Measurements from ENCODE around the gene SETD5. TPM values are rescaled to one million over a fixed set of nuclear protein-coding genes. Genes with fewer than 3 reads are reported as not detected.

The SETD5 gene
- total and polyA plus RNA-seq, 4 experiments from 2014 or later = 8.4 to 142 (median 96.4) TPM

DNA sequence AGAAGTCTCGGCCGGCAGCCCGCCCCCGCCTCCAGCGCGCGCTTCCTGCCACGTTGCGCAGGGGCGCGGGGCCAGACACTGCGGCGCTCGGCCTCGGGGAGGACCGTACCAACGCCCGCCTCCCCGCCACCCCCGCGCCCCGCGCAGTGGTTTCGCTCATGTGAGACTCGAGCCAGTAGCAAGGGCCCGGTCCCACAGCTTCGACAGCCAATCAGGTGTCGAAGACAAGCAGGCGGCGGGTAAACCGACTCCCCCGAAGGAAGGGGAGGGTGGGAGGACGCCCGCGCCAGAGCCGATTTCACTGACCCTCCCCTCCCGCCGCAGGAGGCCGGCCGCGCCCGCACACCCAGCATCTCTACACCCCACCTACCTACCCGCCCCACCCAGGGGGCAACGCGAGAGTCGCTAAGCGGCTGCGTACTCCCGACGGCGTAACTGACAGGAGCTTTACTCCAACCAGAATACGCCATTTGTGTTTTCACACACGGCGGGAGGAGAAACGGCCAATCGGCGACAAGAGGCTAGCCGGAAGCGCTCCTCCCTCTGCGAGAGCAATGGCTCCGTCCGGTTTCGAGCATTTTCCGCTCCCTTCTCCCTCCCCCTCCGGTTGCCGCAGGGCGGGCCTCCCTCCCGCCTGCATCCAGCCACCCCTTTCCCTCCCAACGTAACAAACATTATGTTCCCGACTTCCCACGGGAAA is 633 bp upstream of the SETD5 start:
- peaks cover 0 to 6% (median 0%) of the 10 kb centered on the region in 8 donors for H3K9me3 Mint-ChIP-seq
- POLR2A ChIA-PET (ENCODE audit: partially characterized antibody) = interaction anchor here (0.8 to 7.0 kb wide), 38 partner anchors 8 to 1040 kb away, joined by 3 to 158 read pairs (median 6); partner anchors contain the start of genes ARPC4, BRPF1, CAMK1 and CRELD1
- Histone ChIP-seq H3K4me1 (ENCODE audit: insufficient read depth, low read length) (peaks cover 73% of the 10 kb centered on the region), H3K4me3 (ENCODE audit: low read length in 2 of 2) (peak overlapping the region in 1 of 2 donors; percentile 71), H3K27ac (ENCODE audit: low read depth, low read length) (peak overlapping the region; percentile 83), H3K27me3 (ENCODE audit: insufficient read depth, low read length) (no peaks in the 10 kb centered on the region), H3K9me3 (ENCODE audit: control insufficient read depth in 1 of 2, low read length in 2 of 2) (no peaks in the 10 kb centered on the region), H3K36me3 (ENCODE audit: insufficient read depth, low read length) (peaks cover 19% of the 10 kb centered on the region)
- CTCF ChIA-PET (ENCODE audit: partially characterized antibody) = interaction anchor here (0.9 to 2.0 kb wide), 4 partner anchors 12 to 34 kb away, joined by 3 to 9 read pairs (median 5); partner anchors contain the start of gene THUMPD3
- H3K4me1 Mint-ChIP-seq = peaks cover 49 to 87% (median 68%) of the 10 kb centered on the region in 4 donors
- DNase-seq = peak; percentile 99 to 100 (median 100)
- H3K27me3 Mint-ChIP-seq = peaks cover 0 to 3% of the 10 kb centered on the region in 2 donors
- peak overlapping the region; percentile 96 to 99 (median 99) for H3K27ac Mint-ChIP-seq
- intact Hi-C loops (cut with micrococcal nuclease) = loop anchor here (1.0 to 5.0 kb wide), 11 partner anchors 14 to 846 kb away; partner anchors contain the start of genes BRK1, BRPF1, JAGN1 and MTMR14
- peaks cover 12 to 45% of the 10 kb centered on the region in 2 donors for H3K36me3 Mint-ChIP-seq
- H3K4me3 Mint-ChIP-seq = peak overlapping the region; percentile 90 to 99 (median 96)

DNA sequence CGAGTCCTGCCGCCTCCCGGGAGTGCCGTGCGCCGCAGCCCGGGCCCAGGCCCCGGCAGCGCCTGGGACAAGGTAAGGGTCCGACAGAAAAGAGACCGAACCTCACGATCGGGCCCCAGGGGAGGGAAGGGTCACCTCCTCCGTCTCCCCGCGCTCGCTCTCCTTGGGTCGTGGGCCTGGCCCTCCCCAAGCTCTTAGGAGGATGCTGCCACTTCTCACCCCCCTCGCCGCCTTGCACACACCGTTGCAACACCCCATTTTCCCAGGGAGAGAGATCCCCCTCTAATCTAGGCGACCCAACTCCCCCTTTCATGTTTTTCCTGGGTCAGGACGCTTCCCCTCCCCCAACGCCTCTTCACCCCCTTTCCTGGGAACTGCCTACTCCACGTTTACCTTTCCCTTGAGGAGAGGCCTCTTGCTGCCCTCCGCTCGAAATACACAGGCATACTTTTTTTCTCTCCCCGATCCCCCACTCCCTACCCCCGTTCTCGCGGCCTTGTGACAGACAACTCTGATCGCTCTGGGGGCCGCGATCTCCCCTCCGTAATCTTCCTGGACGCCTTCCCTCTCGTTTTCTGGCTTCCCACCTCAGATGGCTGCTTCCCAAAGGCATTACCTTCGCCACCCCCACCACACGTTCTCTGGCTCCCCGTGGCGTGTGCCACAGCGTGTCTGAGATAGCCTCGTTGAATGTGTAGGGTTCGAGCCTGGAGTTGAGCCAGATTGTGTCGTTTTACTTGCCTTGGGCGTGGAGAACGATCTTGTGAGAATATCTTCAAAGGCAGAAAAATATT is 688 bp downstream of the SETD5 start:
- POLR2A ChIA-PET (ENCODE audit: partially characterized antibody) = interaction anchor here (0.8 to 7.0 kb wide), 13 partner anchors 10 to 1041 kb away, joined by 3 to 158 read pairs (median 8); partner anchors contain the start of genes BRPF1, MTMR14, OGG1 and SEC13
- H3K27me3 Mint-ChIP-seq = peaks cover 0 to 3% of the 10 kb centered on the region in 2 donors
- H3K4me1 ChIP-seq (ENCODE audit: insufficient read depth, low read length) = peaks cover 73% of the 10 kb centered on the region

DNA sequence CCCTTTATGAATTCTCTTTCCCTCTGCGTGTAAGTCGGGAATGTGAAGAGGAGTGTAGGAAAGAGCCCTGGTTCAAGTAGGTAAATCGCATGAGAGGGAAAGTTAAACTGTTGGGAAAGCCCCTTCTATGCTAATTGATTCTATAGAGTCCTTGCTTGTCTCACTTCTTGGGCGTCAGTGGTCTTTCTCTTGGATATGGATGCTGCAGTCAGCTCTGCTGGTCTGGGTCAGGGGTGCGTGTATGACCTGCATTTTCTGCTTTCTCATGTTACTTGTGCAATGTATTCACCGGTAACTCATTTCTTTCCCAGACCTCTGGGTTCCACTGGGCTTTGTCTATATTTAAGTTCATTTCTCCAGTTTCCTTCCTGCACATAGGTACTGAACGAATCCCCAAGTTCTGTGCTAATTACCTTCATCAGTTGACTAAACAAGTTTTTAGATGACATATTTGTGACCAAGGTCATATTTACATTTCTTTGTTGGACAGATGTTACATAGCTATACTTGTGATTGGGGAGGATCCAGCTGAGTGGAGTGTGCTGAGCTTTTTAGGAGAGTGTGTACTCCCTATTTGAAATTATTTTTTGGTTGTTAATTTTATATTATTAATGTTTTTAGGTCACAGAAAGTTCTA is 1.4 kb downstream of the SETD5 start:
- DNase-seq = peak; percentile 16 to 65 (median 29)
- H3K9me3 Mint-ChIP-seq = peaks cover 0 to 6% (median 0%) of the 10 kb centered on the region in 8 donors
- Histone ChIP-seq H3K36me3 (ENCODE audit: insufficient read depth, low read length) (peaks cover 6% of the 10 kb centered on the region), H3K9me3 (ENCODE audit: control insufficient read depth in 1 of 2, low read length in 2 of 2) (no peaks in the 10 kb centered on the region), H3K27me3 (ENCODE audit: insufficient read depth, low read length) (no peaks in the 10 kb centered on the region), H3K27ac (ENCODE audit: low read depth, low read length) (peak overlapping the region; percentile 98), H3K4me1 (ENCODE audit: insufficient read depth, low read length) (peaks cover 73% of the 10 kb centered on the region), H3K4me3 (ENCODE audit: low read length in 2 of 2) (peak overlapping the region; percentile 90 to 92)
- H3K27me3 Mint-ChIP-seq = peaks cover 0 to 3% of the 10 kb centered on the region in 2 donors
- peak overlapping the region; percentile 97 to 99 (median 98) for H3K27ac Mint-ChIP-seq
- H3K4me3 Mint-ChIP-seq = peak overlapping the region; percentile 90 to 99 (median 97)
- CTCF ChIA-PET (ENCODE audit: partially characterized antibody) = interaction anchor here (0.8 to 1.6 kb wide), 4 partner anchors 22 to 46 kb away, joined by 3 to 7 read pairs (median 3); partner anchors contain the start of gene THUMPD3
- POLR2A ChIA-PET (ENCODE audit: partially characterized antibody) = interaction anchor here (0.7 to 7.0 kb wide), 9 partner anchors 10 to 1891 kb away, joined by 3 to 158 read pairs (median 4); partner anchors contain the start of genes ARPC4, TADA3 and THUMPD3
- H3K4me1 Mint-ChIP-seq = peaks cover 54 to 86% (median 72%) of the 10 kb centered on the region in 4 donors
- H3K36me3 Mint-ChIP-seq = peaks cover 10 to 32% of the 10 kb centered on the region in 2 donors
- intact Hi-C loops (cut with micrococcal nuclease) = loop anchor here (1.0 to 5.0 kb wide), 3 partner anchors 9 to 843 kb away; partner anchors contain the start of gene RPUSD3

More for the DNA sequence above, 688 bp downstream of the SETD5 start:
- Histone ChIP-seq H3K9me3 (ENCODE audit: control insufficient read depth in 1 of 2, low read length in 2 of 2) (no peaks in the 10 kb centered on the region), H3K27ac (ENCODE audit: low read depth, low read length) (peak overlapping the region; percentile 98), H3K27me3 (ENCODE audit: insufficient read depth, low read length) (no peaks in the 10 kb centered on the region), H3K36me3 (ENCODE audit: insufficient read depth, low read length) (peaks cover 11% of the 10 kb centered on the region), H3K4me3 (ENCODE audit: low read length in 2 of 2) (peak overlapping the region; percentile 90 to 92)
- peaks cover 0 to 6% (median 0%) of the 10 kb centered on the region in 8 donors for H3K9me3 Mint-ChIP-seq
- peak overlapping the region; percentile 90 to 99 (median 97) for H3K4me3 Mint-ChIP-seq
- intact Hi-C loops (cut with micrococcal nuclease) = loop anchor here (1.0 to 5.0 kb wide), 9 partner anchors 10 to 844 kb away; partner anchors contain the start of genes BRK1, BRPF1, JAGN1 and RPUSD3
- CTCF ChIA-PET (ENCODE audit: partially characterized antibody) = no interaction called here
- peaks cover 10 to 34% of the 10 kb centered on the region in 2 donors for H3K36me3 Mint-ChIP-seq
- peak overlapping the region; percentile 97 to 99 (median 98) for H3K27ac Mint-ChIP-seq
- H3K4me1 Mint-ChIP-seq = peaks cover 53 to 87% (median 69%) of the 10 kb centered on the region in 4 donors
- peak in 2 of 5 donors; percentile 30 to 33 for DNase-seq

DNA sequence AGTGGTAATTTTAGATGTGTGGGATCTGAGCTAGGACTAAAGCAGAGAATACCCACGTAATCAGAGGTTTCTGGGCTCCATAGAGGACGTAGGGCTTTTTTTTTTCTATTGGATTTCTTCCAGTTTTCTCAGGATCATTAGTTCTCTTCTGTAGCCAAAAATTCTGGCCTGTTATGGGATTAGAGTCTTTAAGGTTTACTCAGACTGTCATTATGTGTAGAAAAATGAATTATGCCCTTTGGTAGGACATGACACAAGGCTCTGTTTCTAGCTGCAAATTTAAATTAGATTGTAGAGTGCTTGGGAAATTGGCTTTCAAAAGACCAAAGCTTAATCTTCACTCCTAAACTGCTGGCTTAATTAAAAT is 1.9 kb downstream of the SETD5 start:
- Histone ChIP-seq H3K9me3 (ENCODE audit: control insufficient read depth in 1 of 2, low read length in 2 of 2) (no peaks in the 10 kb centered on the region), H3K27ac (ENCODE audit: low read depth, low read length) (peak overlapping the region; percentile 98), H3K27me3 (ENCODE audit: insufficient read depth, low read length) (no peaks in the 10 kb centered on the region), H3K4me1 (ENCODE audit: insufficient read depth, low read length) (peaks cover 73% of the 10 kb centered on the region), H3K36me3 (ENCODE audit: insufficient read depth, low read length) (peaks cover 6% of the 10 kb centered on the region), H3K4me3 (ENCODE audit: low read length in 2 of 2) (peak overlapping the region; percentile 34 to 90)
- Mint-ChIP-seq H3K4me1 (peaks cover 56 to 81% (median 72%) of the 10 kb centered on the region in 4 donors), H3K9me3 (peaks cover 0 to 6% (median 0%) of the 10 kb centered on the region in 8 donors), H3K36me3 (peaks cover 5 to 30% of the 10 kb centered on the region in 2 donors), H3K27me3 (peaks cover 0 to 3% of the 10 kb centered on the region in 2 donors), H3K4me3 (peak overlapping the region; percentile 81 to 99 (median 97)), H3K27ac (peak overlapping the region; percentile 43 to 99 (median 97))
- POLR2A ChIA-PET (ENCODE audit: partially characterized antibody) = interaction anchor here (0.7 to 7.0 kb wide), 8 partner anchors 13 to 1891 kb away, joined by 3 to 158 read pairs (median 4); partner anchors contain the start of genes ARPC4, TADA3 and THUMPD3
- intact Hi-C loops (cut with micrococcal nuclease) = loop anchor here (5.0 kb wide), 2 partner anchors 443 to 843 kb away; partner anchors contain the start of gene RPUSD3
- DNase-seq = no peak
- CTCF ChIA-PET (ENCODE audit: partially characterized antibody) = interaction anchor here (0.8 to 1.6 kb wide), 4 partner anchors 22 to 46 kb away, joined by 3 to 7 read pairs (median 3); partner anchors contain the start of gene THUMPD3

DNA sequence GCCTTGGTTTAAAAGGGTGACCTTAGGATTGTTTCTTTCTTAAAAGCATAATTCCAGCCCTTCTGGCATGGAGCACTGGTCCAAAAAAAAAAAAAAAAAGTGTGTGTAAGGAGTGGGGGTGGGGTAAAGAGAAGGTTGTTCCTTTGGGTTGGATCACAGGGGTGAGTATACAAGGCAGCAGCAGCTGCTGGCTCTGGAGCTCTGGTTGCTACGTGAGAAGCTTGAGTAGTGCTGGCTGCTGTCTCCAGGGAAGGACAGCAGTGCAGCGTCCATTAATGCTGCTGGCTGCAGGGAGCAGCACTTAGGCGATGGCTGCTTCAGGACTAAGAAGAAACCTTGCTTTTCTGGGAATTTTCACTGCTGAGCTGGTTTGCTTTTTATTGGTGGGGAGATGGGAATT is 2.3 kb downstream of the SETD5 start:
- H3K4me1 Mint-ChIP-seq = peaks cover 56 to 81% (median 72%) of the 10 kb centered on the region in 4 donors
- peaks cover 0 to 6% (median 0%) of the 10 kb centered on the region in 8 donors for H3K9me3 Mint-ChIP-seq
- H3K27ac Mint-ChIP-seq = peak overlapping the region; percentile 43 to 99 (median 97)
- H3K4me1 ChIP-seq (ENCODE audit: insufficient read depth, low read length) = peaks cover 73% of the 10 kb centered on the region
- POLR2A ChIA-PET (ENCODE audit: partially characterized antibody) = interaction anchor here (0.5 to 7.0 kb wide), 7 partner anchors 16 to 1890 kb away, joined by 3 to 158 read pairs (median 4); partner anchors contain the start of genes ARPC4, TADA3 and THUMPD3
- peak overlapping the region; percentile 11 for H3K27ac ChIP-seq (ENCODE audit: low read depth, low read length)
- peak overlapping the region; percentile 34 to 90 for H3K4me3 ChIP-seq (ENCODE audit: low read length in 2 of 2)
- peaks cover under 1 to 26% of the 10 kb centered on the region in 2 donors for H3K36me3 Mint-ChIP-seq
- peak in 1 of 5 donors; percentile 34 for DNase-seq
- no peaks in the 10 kb centered on the region for H3K27me3 ChIP-seq (ENCODE audit: insufficient read depth, low read length)
- intact Hi-C loops (cut with micrococcal nuclease) = loop anchor here (5.0 kb wide), 2 partner anchors 443 to 843 kb away; partner anchors contain the start of gene RPUSD3
- no peaks in the 10 kb centered on the region for H3K9me3 ChIP-seq (ENCODE audit: control insufficient read depth in 1 of 2, low read length in 2 of 2)
- H3K27me3 Mint-ChIP-seq = peaks cover 0 to 3% of the 10 kb centered on the region in 2 donors
- CTCF ChIA-PET (ENCODE audit: partially characterized antibody) = interaction anchor here (0.8 to 1.6 kb wide), 4 partner anchors 21 to 47 kb away, joined by 3 to 7 read pairs (median 3); partner anchors contain the start of gene THUMPD3
- H3K36me3 ChIP-seq (ENCODE audit: insufficient read depth, low read length) = peaks cover 2% of the 10 kb centered on the region
- H3K4me3 Mint-ChIP-seq = peak overlapping the region; percentile 81 to 99 (median 97)

DNA sequence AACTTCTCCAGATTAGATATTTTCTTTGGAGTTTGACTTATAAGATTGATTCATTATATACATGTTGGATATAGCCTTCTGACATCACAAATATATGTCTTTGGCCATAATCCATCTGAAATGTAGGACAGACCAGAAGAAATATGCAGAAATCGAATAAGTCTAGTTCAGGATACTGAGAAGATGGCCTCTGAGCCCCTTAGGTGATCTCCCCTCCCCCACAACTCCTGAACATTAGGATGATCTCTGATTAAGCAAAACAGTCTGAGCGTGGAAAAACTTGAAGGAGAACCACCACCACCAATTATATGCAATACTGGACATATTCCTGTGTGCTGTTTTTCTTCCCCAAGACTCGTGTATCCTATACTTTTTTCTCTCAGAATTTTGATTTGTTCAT is 3.2 kb downstream of the SETD5 start:
- intact Hi-C loops (cut with micrococcal nuclease) = no loop called here
- H3K4me3 Mint-ChIP-seq = peak overlapping the region; percentile 41 to 97 (median 82)
- no peak overlapping the region for H3K27ac ChIP-seq (ENCODE audit: low read depth, low read length)
- POLR2A ChIA-PET (ENCODE audit: partially characterized antibody) = no interaction called here
- CTCF ChIA-PET (ENCODE audit: partially characterized antibody) = no interaction called here
- H3K27me3 Mint-ChIP-seq = peaks cover 0 to 3% of the 10 kb centered on the region in 2 donors
- H3K9me3 ChIP-seq (ENCODE audit: control insufficient read depth in 1 of 2, low read length in 2 of 2) = no peaks in the 10 kb centered on the region
- H3K36me3 Mint-ChIP-seq = peaks cover 0 to 23% of the 10 kb centered on the region in 2 donors
- H3K27ac Mint-ChIP-seq = peak overlapping the region in 6 of 7 donors; percentile 24 to 61 (median 36)
- H3K9me3 Mint-ChIP-seq = peaks cover 0 to 6% (median 0%) of the 10 kb centered on the region in 8 donors
- peaks cover 54 to 81% (median 70%) of the 10 kb centered on the region in 4 donors for H3K4me1 Mint-ChIP-seq
- peaks cover 73% of the 10 kb centered on the region for H3K4me1 ChIP-seq (ENCODE audit: insufficient read depth, low read length)
- H3K36me3 ChIP-seq (ENCODE audit: insufficient read depth, low read length) = no peaks in the 10 kb centered on the region
- DNase-seq = no peak
- H3K4me3 ChIP-seq (ENCODE audit: low read length in 2 of 2) = no peak overlapping the region
- no peaks in the 10 kb centered on the region for H3K27me3 ChIP-seq (ENCODE audit: insufficient read depth, low read length)
